Measurements from ENCODE around the gene CGB3.

GRCh38 chr19:48982280-48982679 lies 41.9 kb downstream of the CGB3 start:
- TF ChIP-seq, protein P1, sequence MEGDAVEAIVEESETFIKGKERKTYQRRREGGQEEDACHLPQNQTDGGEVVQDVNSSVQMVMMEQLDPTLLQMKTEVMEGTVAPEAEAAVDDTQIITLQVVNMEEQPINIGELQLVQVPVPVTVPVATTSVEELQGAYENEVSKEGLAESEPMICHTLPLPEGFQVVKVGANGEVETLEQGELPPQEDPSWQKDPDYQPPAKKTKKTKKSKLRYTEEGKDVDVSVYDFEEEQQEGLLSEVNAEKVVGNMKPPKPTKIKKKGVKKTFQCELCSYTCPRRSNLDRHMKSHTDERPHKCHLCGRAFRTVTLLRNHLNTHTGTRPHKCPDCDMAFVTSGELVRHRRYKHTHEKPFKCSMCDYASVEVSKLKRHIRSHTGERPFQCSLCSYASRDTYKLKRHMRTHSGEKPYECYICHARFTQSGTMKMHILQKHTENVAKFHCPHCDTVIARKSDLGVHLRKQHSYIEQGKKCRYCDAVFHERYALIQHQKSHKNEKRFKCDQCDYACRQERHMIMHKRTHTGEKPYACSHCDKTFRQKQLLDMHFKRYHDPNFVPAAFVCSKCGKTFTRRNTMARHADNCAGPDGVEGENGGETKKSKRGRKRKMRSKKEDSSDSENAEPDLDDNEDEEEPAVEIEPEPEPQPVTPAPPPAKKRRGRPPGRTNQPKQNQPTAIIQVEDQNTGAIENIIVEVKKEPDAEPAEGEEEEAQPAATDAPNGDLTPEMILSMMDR (conservative IDR thresholded peaks at IDR 0.05; ENCODE audit: low read depth, low read length), result no peak
- no peak for TF ChIP-seq EZH2 (IDR thresholded peaks at IDR 0.05; ENCODE audit: low read length, unreplicated experiment)
